Fibroblast of gingiva (primary cell): ENCODE results near the gene SNX9.
A peak's percentile ranks its signal among the peaks of the same experiment; 100 is the strongest.

Experiments
- DNase-seq: peaks from one replicate; pipeline ENCODE4 v3.0.0-alpha.2; 2011; ENCODE audit warnings: low read depth

Gene SNX9

GRCh38 chr6:157859775-157860504 is 36.9 kb downstream of the SNX9 start:
- DNase-seq = no peak

GRCh38 chr6:157860505-157860991 is 37.5 kb downstream of the SNX9 start:
- no peak for DNase-seq

GRCh38 chr6:157861184-157861583 is 38.1 kb downstream of the SNX9 start:
- no peak for DNase-seq

- peak; percentile 13 for DNase-seq
Measured at GRCh38 chr6:157861814-157862213, 38.8 kb downstream of the SNX9 start.

- DNase-seq = no peak
Measured at GRCh38 chr6:157862706-157863105, 39.7 kb downstream of the SNX9 start.

GRCh38 chr6:157864185-157864761 is 41.2 kb downstream of the SNX9 start:
- peak; percentile 10 for DNase-seq

- no peak for DNase-seq
Measured at GRCh38 chr6:157865249-157865648, 42.2 kb downstream of the SNX9 start.

- peak; percentile 17 for DNase-seq
Measured at GRCh38 chr6:157867155-157867559, 44.1 kb downstream of the SNX9 start.

- peak; percentile 36 for DNase-seq
Measured at GRCh38 chr6:157867981-157868380, 44.9 kb downstream of the SNX9 start.

- DNase-seq = no peak
Measured at GRCh38 chr6:157868835-157869234, 45.8 kb downstream of the SNX9 start.

- no peak for DNase-seq
Measured at GRCh38 chr6:157869673-157870302, 46.7 kb downstream of the SNX9 start.

- DNase-seq = peak; percentile 56
Measured at GRCh38 chr6:157873735-157874344, 50.8 kb downstream of the SNX9 start.

- no peak for DNase-seq
Measured at GRCh38 chr6:157877149-157877548, 54.1 kb downstream of the SNX9 start.

GRCh38 chr6:157877573-157878438 is 54.8 kb downstream of the SNX9 start:
- DNase-seq = no peak

GRCh38 chr6:157879034-157879872 is 56.2 kb downstream of the SNX9 start:
- DNase-seq = no peak

- no peak for DNase-seq
Measured at GRCh38 chr6:157879873-157880254, 56.8 kb downstream of the SNX9 start.

GRCh38 chr6:157880534-157880933 is 57.5 kb downstream of the SNX9 start:
- no peak for DNase-seq

GRCh38 chr6:157881342-157881741 is 58.3 kb downstream of the SNX9 start:
- no peak for DNase-seq

GRCh38 chr6:157884756-157885155 is 61.7 kb downstream of the SNX9 start:
- no peak for DNase-seq

GRCh38 chr6:157885211-157885788 is 62.3 kb downstream of the SNX9 start:
- no peak for DNase-seq

- DNase-seq = no peak
Measured at GRCh38 chr6:157885876-157886275, 62.8 kb downstream of the SNX9 start.
